Activated naive CD4-positive, alpha-beta T cell treated with anti-CD3 and anti-CD28 coated beads, Interleukin-2, amount 50 U/mL, for 16 hours (primary cell): ENCODE data around the gene FAM177B.
A peak's percentile ranks its signal among the peaks of the same experiment; 100 is the strongest.

Experiments used
- DNase-seq: peaks from one replicate; pipeline ENCODE4 v3.0.0-alpha.2; 2020

FAM177B gene

GRCh38 chr1:222736972-222737371 is at the start of gene FAM177B:
Gene FAM177B, plus strand, starts transcription at chr1:222737202. Its CDS starts 9,344 bp downstream, at chr1:222746546.
- no peak for DNase-seq

- DNase-seq = no peak
Measured at GRCh38 chr1:222691016-222691415, 46.0 kb upstream of the FAM177B start.

DNA sequence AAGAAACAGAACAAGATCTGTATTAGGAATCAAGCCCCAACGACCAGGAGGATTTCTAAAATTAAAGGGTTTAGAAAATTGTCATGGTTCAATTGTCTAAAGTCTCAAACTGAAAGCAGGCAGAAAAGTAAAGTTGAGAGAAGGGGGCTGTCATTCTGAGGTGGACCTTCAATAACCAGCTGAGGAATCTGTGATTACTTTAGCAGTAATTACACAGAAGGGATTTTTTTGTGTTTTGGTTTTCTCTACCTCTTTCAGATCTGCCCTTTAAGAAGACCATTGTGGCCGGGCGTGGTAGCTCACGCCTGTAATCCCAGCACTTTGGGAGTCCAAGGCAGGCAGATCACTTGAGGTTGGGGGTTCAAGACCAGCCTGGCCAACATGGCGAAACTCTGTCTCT is 42.1 kb upstream of the FAM177B start:
- no peak for DNase-seq

DNA sequence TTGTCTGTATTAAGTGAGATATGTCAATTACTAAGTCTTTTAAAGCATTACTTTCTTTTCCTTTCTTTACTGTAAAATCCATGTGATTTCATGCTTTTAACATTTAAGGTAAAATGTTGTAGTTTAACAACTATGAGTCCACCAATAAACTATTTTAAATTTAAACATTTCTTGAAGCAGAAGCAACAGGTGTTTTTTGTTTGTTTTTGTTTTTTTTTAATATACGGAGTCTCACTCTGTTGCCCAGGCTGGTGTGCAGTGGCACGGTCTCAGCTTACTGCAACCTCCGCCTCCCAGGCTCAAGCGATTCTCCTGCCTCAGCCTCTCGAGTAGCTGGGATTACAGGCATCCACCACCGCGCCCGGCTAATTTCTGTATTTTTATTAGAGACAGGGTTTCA is 40.3 kb upstream of the FAM177B start:
- DNase-seq = no peak

GRCh38 chr1:222697203-222697602 is 39.8 kb upstream of the FAM177B start:
- no peak for DNase-seq

GRCh38 chr1:222697826-222698225 is 39.2 kb upstream of the FAM177B start:
- DNase-seq = no peak

DNA sequence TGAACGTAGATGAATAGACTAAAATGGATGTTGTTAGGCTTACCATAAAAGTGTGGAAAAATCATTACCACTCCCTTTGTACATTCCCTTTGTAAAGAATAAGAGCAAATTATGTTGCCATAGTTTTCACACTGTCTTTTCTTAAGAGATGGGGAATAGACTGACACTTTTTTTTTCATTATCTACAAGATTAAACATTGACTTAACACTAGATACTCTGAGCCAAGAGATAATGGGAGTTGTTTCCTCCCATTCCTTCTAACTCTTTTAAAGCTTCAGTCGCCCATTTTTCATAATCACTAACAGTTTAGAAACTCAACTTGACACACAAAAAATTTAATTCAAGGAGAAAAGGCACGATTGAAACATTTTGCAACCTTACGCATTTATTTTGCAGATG is 34.8 kb upstream of the FAM177B start:
- DNase-seq = no peak

DNA sequence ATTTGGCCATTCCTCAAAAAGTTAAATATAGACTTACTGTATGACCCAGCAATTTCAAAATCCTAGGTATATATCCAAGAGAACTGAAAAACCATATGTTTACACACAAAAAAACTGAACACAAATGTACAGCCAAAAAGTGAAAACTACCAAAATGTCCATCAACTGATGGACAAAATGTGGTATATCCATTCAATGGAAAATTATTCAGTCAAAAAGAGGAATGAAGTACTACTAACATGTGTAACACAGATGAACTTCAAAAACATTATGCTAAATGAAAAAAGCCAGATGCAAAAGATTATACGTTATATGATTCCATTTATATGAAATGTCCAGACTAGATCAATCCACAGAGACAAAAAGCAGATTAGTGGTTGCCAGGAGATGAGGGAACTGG is 32.7 kb upstream of the FAM177B start:
- no peak for DNase-seq

DNA sequence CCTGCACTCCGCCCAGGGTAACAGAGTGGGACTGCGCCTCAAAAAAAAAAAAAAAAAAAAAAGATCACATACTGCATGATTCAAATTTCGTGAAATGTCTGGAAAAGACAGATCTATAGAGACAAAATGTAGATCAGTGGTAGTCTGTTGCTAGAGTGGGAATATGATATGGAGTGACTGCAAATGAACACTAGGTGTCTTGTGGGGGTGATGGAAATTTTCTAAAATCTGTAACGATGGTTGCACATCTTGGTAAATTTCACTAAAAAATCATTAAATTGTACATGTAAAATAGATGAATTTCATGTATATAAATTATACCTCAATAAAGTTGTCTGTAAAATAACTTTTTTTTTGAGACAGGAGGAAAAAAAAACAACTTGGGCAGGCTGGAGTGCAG is 30.2 kb upstream of the FAM177B start:
- DNase-seq = no peak

DNA sequence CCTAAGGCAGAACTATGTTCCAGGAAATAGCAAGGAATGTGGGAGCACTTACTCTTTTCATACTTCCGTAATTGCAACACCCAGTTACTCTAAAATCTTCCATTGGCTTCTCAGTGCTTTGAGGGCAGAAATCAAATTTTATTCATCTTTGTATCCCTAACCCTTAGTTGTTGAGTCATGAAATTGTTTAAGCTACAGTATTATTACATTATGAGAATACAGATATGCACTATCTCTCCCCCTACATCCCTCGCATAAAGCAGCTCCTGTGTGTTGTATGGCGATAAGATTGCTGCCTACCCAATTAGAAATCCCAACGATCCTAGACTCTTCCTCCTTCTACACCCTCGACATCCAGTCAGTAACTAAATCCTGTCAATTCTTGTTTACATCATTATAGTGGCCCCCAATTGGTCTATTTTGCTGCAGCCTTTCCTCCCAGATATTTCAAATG is 27.3 kb upstream of the FAM177B start:
- DNase-seq = no peak

DNA sequence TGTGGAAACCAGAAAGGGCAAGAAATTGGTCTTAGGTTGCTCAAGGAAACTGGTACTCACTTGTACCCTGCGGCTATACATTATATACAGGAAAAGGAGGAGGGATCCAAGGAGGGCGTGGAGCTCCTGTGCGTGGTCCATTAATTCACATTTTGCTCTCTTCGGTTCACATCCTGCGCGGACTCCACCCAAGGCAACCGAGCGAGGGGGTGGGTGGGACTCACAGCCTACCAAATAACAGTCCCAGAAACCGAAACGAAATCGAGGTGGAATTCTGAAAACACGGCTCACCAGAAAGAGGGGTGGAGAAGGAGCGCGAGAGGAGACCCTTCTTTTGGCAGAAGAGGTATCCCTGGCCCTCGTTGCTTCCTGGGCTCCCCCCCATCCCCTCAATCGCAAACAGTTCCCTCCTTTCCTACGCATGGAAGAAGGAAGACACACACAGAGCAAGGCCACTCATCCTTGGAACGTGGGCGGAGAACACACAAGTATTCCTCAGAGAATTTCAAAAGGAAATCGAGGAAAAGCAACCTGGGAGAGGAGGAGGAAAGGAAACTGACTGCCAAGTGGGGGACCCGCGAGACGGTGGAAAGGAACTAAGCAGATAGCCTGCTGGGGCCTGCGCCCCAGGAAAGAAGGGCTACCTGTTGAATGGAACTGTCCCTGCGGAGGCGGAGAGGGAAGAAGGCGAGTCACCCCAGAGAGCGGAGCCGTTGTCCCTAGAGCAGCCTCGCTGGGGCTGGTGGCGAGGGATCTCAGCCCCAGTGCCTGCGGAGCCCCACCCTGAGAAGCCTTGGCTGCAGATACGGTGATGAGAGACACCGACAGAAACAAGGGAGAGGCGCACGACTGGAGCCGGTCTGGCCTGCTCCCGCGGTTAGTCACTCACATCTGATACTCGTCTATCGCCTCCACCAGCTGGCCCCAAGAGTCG is 25.4 kb upstream of the FAM177B start:
- DNase-seq = peak; percentile 58

GRCh38 chr1:222712253-222713090 is 24.5 kb upstream of the FAM177B start, which contains the start of the genes AIDA and BROX:
Gene AIDA, minus strand, starts transcription at chr1:222712491. Its CDS starts 174 bp downstream, at chr1:222712317.
Gene BROX, plus strand, starts transcription at chr1:222712564. Its CDS starts 3,136 bp downstream, at chr1:222715700.
- DNase-seq = peak; percentile 97

DNA sequence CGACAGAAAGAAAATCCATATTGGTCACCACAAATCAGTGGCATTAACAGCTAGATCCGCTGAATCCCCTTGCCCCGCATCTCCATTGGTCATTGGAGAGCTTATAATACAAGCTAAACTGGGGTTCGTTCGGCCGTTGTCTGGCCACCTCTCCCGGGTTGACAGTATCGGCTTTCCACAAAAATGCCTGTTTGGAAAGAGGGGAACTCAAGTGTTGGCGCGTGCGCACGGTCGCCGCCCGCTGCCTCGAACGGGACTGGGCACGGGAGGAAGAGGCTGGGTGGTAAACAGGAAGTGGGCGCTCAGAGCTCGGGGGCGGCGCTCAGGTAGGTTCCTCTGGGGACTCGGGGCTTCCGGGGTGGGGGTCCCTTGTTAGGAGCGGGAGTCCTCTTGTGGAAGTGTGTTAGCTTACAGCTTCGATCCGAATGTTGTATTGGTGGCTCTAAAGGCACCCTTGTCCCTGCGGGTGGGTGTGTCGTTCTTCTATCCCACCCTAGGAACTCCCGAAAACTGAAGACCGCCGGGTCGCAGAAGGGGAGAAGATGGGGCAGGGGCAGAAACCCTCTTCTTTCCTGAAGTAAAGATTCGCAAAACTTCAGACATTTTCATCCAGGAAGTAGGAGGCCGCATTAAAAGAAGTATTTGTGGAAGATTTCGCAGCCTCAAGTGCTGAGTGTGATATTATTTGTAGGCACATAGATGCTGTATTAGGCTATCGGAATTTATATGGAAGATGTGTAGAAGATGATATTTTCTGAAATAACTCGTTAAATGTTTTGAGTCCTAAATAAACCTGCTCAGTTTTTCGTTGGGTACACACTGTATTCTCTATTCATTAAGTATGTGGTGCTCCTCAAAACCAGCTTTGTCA is 23.7 kb upstream of the FAM177B start:
- DNase-seq = peak; percentile 89

GRCh38 chr1:222716393-222716792 is 20.6 kb upstream of the FAM177B start:
- no peak for DNase-seq

GRCh38 chr1:222728746-222729145 is 8.3 kb upstream of the FAM177B start:
- DNase-seq = no peak

DNA sequence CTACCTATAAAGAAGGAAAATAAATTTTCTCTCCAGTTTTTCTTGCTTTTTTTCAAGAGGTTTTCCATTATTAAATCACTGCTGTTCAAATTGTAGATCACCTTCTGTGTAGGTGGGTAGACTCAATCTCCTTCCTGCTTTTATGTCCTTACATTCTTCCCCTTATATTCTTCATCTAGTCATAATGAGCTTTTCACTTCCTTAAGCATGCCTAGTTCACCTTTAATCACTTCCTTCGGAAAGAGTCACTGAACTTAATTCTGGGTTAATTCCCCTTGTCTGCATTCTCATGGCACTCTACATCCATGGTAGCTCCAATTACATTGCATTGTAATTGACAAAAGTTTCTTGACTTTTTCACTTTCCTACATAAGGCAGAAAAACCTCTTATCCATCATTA is 6.1 kb upstream of the FAM177B start:
- DNase-seq = no peak

DNA sequence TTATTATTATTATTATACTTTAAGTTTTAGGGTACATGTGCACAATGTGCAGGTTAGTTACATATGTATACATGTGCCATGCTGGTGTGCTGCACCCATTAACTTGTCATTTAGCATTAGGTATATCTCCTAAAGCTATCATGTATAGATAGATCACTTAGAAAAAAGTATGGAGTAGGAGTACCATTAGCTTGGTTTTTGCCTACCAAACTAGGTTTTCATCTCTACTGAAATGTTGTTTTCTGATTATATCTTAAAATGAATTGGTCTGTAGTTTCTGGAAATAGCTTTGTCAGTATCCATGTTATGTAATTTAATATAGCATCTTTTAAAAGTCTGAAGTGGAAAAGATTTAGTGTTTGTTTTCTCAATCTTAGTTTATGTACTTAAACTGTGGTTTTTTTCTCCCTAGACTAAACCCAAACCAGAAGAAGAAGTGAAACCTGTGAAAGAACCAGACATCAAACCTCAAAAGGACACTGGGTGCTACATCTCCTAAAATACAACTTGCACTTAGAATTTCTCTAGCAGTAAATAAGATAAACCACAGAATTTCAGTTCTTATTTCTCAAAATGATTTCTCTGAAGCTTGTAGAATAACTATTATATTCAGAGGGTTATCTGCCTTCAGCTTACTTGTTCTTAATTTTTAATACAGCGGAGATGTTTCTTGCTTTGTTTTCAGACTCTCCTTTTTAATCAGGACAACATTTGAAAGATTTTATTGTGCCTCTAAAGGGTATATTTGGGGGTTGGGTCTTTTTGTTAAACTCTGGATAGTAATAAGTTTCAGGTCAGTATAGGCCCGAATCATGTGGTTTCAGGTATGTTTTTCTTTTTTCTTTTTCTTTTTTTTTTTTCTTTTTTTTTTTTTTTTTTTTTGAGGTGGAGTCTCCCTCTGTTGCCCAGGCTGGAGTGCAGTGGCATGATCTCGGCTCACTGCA is 4.5 kb upstream of the FAM177B start:
- DNase-seq = no peak

- no peak for DNase-seq
Measured at GRCh38 chr1:222734740-222735139, 2.3 kb upstream of the FAM177B start.

DNA sequence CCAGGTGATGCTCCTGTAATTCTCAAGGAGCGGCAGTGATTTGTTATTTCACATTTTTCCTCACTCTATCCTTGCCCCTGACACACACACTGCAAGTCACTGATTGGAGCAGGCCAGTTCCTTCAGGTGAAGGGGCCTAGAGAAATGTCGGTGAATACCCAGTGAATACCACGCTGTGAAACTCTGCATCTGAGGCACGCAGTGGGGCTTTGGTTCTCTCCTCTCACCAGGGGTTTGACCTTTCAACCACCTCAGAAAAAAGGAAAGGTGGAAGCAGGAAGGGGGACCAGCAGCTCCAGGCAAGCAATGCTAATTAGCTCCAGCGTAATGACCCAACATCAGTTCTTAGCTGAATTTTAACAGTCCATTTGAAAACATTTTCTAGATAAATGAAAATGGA is 532 bp upstream of the FAM177B start:
- no peak for DNase-seq

- no peak for DNase-seq
Measured at GRCh38 chr1:222739465-222739864, 2.5 kb downstream of the FAM177B start.

GRCh38 chr1:222739929-222740328 is 2.9 kb downstream of the FAM177B start:
- DNase-seq = no peak
